GM18508 (cell line): ENCODE measurements around the gene CAT.

ENCODE experiments used
- ATAC-seq: cut with Tn5 transposase; IDR thresholded peaks from one replicate; pipeline ENCODE4 v1.9.1; 2021; ENCODE audit warnings: moderate number of reproducible peaks; ENCODE audit not compliant: insufficient read depth, unreplicated experiment

CAT gene

DNA sequence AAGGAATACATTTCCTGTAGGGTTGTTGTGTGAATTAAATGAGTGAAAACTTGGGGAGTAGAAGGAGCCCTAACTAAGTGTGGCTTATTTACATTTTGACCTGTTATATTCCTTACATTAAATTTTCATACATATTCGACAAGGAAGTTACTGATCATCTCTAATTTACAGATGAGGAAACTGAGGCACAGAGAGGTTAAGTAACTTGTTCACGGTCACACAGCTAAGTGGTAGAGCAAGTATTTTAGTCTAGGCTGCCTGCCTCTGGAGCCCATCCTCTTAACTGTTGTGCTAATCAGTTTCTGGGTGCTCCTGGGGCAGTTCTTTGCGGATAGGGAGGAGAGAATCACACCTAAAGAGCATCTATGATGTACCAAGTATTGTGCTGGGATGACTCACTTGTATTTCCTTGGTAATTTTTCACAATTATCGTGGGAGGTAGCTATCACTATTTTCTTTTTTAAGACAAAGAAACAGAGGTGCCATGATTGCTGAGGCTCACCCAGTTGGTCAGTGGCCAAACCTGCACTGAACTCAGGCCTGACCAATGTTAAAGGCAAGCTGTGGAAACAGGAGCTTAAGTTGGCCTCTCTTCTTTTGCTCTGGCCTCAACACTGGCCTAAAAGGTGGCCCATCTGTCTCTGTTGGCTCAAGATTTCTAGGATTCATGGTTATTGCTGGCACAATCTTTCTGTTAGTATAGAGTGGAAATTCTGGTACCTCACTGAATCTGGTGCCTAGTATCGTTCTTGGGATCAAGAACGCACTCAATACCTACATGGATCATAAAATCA is 77.7 kb downstream of the CAT start:
- ATAC-seq, result no peak

DNA sequence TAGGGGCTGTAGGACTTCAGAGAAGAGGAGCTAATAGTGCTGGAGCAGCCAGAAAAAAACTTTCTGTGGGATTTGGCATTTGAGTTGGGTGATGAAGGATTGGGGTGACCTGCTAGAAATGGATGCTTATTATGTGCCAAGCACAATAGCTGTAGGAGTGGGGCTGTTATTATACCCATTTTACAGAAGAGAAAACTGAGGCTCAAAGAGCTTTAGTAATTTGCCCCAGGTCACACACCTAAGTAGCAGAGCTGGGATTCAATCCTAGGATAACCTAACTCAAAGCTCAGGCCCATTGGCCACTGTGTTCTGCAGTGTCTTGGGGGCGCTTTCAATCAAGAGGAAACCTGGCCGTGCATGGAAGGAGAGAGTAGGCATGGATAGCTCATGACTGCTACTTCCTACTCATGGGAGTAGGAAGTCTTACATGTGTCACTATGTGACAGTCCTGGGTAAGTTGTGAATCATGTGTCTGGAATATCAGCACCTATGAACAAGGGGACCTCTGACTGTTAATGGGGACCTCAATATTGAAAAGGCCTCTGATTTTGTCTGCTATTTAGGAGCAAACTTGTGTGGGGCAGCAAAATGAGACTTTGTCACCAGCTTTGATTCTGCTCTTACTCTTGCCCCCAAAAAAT is 81.0 kb downstream of the CAT start:
- ATAC-seq, result no peak

DNA sequence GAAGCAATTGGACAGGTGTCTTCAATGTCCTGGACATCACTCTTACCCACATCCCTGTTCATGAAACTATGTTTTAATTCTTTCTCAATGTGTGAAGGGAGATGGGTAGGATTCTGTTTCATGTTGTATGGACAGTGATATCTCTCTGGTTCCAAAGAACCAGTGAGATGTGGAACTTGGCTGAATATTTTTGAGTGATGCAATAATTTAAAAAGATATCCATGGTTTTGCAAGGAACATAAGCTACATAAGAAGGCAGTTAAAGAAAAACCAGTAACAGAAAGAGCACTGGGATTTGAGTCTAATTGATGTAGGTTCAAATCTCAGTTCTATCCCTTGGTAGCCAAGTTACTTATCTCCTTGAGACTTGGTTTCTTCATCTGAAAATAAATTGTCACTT is 82.5 kb downstream of the CAT start:
- ATAC-seq, result no peak
